GM19463 (cell line): ENCODE data around the gene SRP72.

Experiments
- ATAC-seq: cut with Tn5 transposase; IDR thresholded peaks from one replicate; pipeline ENCODE4 v1.9.1; 2021; ENCODE audit warnings: mild to moderate bottlenecking, moderate library complexity; ENCODE audit not compliant: unreplicated experiment

SRP72 gene

DNA sequence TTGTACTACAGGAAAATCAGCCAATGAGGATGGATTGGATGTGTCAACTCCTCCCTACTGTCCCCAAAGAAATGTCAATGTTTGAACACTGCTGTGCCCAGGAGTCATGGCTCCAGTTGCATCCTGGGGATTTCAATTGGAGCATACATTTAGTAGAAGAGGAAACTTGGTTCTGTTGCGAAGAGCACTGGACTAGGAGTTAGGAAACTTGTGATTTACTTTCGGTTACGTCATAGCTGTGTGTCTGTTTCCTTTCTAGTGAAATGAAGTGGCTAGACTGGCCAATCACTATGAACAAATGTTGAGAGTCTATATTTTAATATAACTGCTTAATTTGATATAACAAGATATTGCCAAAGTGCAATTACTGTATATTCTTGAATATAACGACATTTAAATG, 73.4 kb downstream of the SRP72 start:
- no peak for ATAC-seq

DNA sequence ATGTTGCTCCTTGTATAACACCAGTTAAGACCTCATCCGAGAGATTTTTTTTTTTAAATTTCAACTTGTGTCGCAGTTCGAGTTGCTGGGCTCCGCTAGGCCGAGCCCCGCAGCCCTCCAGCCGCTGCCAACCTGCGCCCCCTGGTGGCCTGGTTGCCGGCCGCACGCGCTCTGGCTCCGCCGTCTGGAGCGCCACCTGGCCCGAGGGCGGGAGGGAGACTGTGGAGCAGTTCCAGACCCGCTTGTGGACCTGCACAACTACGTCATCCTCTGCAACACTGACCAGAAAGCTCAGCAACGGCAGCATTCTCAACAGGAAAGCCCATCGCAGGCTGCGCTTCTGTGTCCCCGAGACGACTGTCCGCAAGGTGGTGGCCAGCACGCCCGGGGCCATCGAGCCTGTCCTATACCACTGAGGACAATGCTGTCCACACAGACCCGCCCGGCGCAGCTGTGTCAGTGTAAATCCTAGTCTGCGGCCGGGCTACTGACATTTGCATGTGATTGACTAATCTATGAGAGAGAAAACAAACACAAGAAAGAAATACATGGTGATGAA, 77.2 kb downstream of the SRP72 start:
- peak; percentile 99 for ATAC-seq

DNA sequence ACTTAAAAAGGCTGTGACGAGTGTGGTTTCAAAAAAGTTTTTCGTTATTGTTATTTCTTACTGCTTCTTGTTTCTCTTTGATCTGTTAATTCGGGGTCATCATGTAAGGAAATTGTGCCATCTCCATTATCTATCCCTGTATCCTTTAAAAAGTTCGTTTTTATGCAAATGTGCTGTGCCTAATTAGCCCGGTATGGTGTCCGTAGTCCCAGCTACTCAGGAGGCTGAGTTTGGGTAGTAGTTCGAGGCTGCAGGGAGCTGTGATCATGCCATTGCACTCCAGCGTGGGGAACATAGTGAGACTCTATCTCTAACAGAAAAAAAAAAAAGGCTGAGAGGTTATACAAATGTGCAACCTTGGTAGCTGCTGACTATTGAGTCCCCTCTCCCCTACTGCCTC, 83.2 kb downstream of the SRP72 start:
- ATAC-seq = no peak

- ATAC-seq = no peak
Observed at GRCh38 chr4:56551516-56551915, 84.1 kb downstream of the SRP72 start.

DNA sequence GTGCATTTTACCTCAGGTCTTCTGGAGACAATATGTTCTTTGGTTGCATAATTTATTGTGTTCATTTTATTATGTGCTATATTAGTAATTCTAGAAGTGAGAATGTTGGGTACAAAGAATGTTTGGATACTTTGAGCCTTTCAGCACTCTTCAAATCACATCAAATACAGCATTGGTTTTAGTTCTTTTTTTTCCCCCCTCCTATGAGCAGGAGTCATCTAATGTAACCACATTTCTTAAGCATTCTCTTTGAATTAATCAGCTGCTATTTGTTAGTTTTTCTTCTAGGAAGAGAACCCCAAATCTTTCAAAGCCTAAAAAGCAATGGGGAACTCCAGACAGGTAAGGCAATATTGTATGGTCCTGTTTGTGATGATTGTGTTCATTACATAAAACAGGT, 84.9 kb downstream of the SRP72 start:
- no peak for ATAC-seq
